Spleen (tissue), 7 donors: ENCODE results near the gene AGBL1.

Experiments used
- POLR2A ChIP-seq, 3 donors: fragments of 450-650 bp; IDR thresholded peaks; one replicate each; pipeline ENCODE4 v1.5.1; 2017; ENCODE audit warnings: antibody characterized with exemption in 3 of 3, mild to moderate bottlenecking in 1 of 3
- POLR2AphosphoS5 ChIP-seq, 3 donors: sonication (generic); formaldehyde crosslinking; IDR thresholded peaks; one replicate each; pipeline ENCODE4 v1.5.1; 2017; ENCODE audit warnings: antibody characterized with exemption in 3 of 3
- TF ChIP-seq, protein P1 (sequence below), 11 experiments: fragments of 200-600 bp in 7 of 11; fragments of 450-650 bp in 4 of 11; sonication (generic) in 4 of 11; IDR thresholded peaks in 8 of 11; conservative IDR thresholded peaks in 3 of 11; 1 replicate in 7 of 11; 2 replicates in 4 of 11; pipeline versions ENCODE4 v1.4.0 to v1.8.0; 2016 to 2021; ENCODE audit warnings: antibody characterized with exemption in 11 of 11, inconsistent platforms in 4 of 11, mild to moderate bottlenecking in 1 of 11
- donor health status: DM: no; HTN: no; CAD: no; lungs with moderate emphysema.
- donor health status: DM: no; HTN: no; CAD: no.
- donor health status: DM: no; HTN: no; CAD: no.

DNA sequence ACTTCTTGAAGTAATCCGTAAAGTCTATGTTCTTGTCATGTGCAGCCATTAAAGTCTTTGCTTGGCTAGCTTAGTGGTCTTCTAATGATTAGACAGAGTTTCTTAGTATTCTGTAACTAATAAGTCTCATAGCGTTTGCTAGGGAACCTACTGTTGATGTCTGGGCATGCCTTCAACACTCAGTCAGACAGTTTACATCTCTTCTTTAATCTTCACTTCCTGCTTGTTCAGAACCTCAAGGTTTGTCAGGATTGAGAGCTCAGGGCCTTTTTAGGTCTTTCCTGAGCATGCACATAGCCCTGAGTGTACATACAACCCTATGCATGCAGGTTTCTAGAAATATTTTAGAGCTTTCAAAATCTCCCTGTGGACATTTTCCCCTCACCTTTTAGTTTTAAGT is 426.3 kb downstream of the AGBL1 start:
- TF ChIP-seq, protein P1, sequence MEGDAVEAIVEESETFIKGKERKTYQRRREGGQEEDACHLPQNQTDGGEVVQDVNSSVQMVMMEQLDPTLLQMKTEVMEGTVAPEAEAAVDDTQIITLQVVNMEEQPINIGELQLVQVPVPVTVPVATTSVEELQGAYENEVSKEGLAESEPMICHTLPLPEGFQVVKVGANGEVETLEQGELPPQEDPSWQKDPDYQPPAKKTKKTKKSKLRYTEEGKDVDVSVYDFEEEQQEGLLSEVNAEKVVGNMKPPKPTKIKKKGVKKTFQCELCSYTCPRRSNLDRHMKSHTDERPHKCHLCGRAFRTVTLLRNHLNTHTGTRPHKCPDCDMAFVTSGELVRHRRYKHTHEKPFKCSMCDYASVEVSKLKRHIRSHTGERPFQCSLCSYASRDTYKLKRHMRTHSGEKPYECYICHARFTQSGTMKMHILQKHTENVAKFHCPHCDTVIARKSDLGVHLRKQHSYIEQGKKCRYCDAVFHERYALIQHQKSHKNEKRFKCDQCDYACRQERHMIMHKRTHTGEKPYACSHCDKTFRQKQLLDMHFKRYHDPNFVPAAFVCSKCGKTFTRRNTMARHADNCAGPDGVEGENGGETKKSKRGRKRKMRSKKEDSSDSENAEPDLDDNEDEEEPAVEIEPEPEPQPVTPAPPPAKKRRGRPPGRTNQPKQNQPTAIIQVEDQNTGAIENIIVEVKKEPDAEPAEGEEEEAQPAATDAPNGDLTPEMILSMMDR (IDR thresholded peaks at IDR 0.05 in 8 of 11, conservative IDR thresholded peaks at IDR 0.05 in 3 of 11), result no peak
- TF ChIP-seq POLR2AphosphoS5 (IDR thresholded peaks at IDR 0.05), result no peak
- TF ChIP-seq POLR2A (IDR thresholded peaks at IDR 0.05), result no peak
